ENCODE measurements around the gene TPPP3.
A peak's percentile ranks its signal among the peaks of the same experiment; 100 is the strongest.
"Not testable (repeated sequence)": the region's sequence is repeated elsewhere in the genome, so short reads cannot be mapped to it uniquely, and the experiment has no call there.

TPPP3 gene

DNA sequence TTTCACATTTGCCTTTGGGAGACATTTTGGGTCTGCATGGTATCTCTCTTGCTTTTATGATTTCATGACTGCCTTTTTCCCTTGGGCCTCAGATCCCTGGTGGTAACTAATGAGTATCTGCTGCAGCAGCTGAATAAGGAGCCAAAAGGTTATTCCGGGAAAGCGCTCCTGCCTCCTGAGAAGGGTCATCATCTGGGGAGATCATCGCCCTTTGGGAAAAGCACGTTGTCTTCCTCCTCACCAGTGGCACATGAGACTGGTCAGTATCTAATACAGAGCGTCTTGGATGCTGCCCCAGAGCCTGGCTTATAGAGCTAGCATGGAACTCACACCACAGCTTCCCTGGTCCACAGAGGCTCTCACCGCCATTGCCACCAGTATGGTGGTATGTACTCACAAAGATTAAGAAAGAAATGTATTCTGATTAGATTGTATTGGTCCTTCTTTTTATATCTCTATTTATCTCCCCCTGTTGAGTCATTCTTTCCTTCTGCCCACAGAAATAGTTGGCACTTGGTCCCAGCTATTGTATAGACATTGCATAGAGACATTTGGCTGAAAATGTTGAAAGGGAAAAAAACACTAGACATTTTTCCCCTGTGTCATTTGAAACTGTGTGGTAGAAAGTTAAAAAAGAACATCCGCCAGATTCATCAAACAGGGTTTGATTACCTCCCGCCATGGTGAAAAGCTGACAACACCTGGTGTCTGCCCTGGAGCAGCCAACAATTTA is 8.4 kb downstream of the TPPP3 start:
- DNase-seq = no peak
- no peak for TF ChIP-seq GATA1 (IDR thresholded peaks at IDR 0.05; ENCODE audit: low read depth, low read length)
- no peak for TF ChIP-seq POLR2A (IDR thresholded peaks at IDR 0.05; ENCODE audit: low read length)

DNA sequence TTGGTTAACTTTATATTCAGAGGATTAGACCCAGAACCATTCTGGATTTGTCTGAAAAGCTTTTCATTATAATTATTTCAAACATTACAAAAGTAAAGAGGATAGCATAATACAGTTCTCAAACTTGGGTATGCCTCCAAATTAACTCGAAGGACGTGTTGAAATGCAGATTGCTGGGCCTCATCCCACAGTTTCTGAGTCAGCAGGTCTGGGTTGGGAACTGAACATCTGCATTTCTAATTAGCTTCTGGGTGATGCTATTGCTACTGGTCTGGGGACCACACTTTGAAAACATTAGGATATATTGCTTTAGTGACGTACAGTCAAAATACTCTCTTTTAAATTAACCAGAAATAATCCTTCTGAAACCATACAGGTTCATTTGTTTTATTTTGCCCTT is 10.0 kb downstream of the TPPP3 start:
- TF ChIP-seq GATA1 (IDR thresholded peaks at IDR 0.05; ENCODE audit: low read depth, low read length) (no peak), POLR2A (IDR thresholded peaks at IDR 0.05; ENCODE audit: low read length) (no peak)
- no peak for DNase-seq

DNA sequence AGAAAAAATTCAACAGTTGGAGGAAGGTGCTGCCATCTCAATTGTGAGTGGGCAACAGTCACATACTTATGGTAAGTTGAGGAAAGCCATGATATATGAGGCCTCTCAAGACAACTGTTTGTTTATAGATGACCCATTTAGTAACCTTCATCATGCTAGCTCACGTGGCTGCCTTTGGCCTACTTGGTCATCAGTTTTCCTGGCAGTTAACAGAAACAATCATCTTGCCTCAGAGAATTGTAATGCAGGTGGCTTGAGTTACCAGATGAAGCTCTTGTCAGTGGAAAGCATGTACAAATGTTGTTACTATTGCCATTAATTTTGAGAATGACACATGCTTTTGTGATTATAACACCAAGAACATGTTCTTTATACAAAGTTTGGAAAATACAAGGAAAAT is 14.7 kb downstream of the TPPP3 start:
- DNase-seq = no peak
- TF ChIP-seq POLR2A (IDR thresholded peaks at IDR 0.05; ENCODE audit: low read length) = no peak
- no peak for TF ChIP-seq GATA1 (IDR thresholded peaks at IDR 0.05; ENCODE audit: low read depth, low read length)

DNA sequence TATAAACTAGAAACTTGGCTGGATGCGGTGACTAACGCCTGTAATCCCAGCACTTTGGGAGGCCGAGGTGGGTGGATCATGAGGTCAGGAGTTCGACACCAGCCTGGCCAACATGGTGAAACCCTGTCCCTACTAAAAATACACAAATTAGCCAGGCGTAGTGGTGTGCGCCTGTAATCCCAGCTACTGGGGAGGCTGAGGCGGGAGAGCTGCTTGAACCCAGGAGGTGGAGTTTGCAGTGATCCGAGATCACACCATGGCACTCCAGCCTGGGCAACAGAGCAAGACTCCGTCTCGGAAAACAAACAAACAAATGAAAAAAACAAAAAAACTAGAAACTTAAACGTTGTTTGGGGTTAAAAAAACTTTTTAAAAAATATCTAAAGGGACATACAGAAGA is 17.3 kb downstream of the TPPP3 start:
- DNase-seq = not testable (repeated sequence)

DNA sequence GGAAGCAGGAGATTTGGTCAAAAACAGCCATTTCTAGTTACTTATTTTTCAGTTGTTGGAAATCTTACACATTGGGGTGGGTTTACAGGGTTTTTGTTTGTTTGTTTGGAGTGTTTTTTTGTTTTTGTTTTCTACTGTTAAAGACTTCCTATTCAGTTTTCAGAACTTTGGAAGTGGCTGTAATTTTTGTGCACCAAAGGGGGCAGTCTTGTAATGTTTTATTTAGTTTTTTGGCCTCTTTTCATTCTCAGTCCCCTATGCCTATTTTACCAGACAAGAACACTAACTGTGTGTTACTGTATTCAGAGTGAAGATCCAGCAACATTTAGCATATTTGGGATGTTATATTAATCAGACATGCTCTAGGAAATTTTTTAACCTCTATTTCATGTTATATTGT is 20.6 kb downstream of the TPPP3 start:
- peak; percentile 21 to 31 for DNase-seq
- TF ChIP-seq GATA1 (IDR thresholded peaks at IDR 0.05; ENCODE audit: low read depth, low read length) (no peak), POLR2A (IDR thresholded peaks at IDR 0.05; ENCODE audit: low read length) (no peak)

DNA sequence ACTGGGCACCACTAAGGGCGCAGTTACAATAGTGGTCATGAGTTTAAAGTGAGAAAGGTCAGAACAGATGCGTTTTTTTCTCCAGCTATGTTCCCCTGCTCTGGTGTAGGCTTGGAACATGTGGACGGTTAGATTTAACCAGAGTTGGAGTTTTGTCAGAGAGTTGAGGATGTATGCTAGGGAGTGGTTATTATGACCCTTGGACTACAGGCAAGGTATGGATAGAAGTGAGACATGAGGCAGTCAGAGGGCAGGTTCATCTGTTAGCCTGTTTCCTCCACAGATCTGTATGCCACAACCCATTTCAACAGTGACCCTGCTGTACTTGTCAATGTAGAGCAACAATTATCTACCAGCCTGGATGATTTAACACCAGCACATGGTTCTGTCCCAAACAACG is 22.6 kb downstream of the TPPP3 start:
- DNase-seq = no peak
- TF ChIP-seq GATA1 (IDR thresholded peaks at IDR 0.05; ENCODE audit: low read depth, low read length) (no peak), POLR2A (IDR thresholded peaks at IDR 0.05; ENCODE audit: low read length) (no peak)

DNA sequence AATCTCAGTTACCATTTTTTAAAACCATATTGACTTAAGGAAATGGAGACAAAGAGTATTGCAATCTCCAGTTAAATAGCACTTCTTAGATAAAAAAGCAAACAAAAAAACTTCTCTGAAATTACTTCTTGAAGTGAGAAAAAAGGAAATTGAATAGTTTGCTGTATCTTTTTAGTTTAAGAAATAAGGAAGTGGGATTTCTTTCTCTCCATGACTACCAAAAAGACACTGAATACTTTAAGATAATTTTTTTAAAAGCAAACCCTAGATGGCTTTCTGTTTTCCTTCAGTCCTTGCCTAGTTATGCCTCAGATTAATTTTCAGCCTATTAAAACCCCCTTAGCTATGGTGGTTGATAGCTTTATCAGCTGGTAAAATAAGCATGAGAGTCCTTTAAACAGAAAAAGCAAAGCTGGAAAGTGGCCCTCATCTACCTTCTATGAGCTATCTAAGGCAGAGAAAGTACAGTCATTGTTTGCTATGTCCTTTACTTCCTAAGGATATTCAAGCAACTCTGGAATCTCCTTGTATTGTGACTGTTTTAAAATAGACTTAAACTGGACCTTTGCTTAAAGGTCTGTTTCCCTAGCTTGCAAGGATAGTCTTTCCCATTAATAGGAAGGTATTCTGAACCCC is 28.6 kb downstream of the TPPP3 start:
- DNase-seq = no peak

DNA sequence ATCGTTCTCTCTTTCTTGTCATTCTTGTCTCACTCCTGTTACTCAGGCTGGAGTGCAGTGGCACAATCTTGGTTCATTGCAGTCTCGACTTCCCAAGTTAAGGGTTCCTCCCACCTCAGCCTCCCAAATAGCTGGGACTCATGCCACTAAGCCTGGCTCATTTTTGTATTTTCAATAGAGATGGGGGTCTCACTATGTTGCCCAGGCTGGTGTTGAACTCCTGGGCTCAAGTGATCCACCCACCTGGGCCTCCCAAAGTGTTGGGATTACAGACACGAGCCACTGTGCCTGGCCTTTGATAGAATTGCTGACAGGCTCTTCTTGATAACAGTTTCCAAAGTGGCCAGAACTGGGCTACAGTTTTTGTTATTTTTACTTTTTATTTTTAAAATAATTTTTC is 32.3 kb downstream of the TPPP3 start:
- no peak for TF ChIP-seq POLR2A (IDR thresholded peaks at IDR 0.05; ENCODE audit: low read length)
- no peak for TF ChIP-seq GATA1 (IDR thresholded peaks at IDR 0.05; ENCODE audit: low read depth, low read length)
- no peak for DNase-seq

More for the DNA sequence above, 28.6 kb downstream of the TPPP3 start:
- TF ChIP-seq POLR2A (IDR thresholded peaks at IDR 0.05; ENCODE audit: low read length) (no peak), GATA1 (IDR thresholded peaks at IDR 0.05; ENCODE audit: low read depth, low read length) (no peak)

DNA sequence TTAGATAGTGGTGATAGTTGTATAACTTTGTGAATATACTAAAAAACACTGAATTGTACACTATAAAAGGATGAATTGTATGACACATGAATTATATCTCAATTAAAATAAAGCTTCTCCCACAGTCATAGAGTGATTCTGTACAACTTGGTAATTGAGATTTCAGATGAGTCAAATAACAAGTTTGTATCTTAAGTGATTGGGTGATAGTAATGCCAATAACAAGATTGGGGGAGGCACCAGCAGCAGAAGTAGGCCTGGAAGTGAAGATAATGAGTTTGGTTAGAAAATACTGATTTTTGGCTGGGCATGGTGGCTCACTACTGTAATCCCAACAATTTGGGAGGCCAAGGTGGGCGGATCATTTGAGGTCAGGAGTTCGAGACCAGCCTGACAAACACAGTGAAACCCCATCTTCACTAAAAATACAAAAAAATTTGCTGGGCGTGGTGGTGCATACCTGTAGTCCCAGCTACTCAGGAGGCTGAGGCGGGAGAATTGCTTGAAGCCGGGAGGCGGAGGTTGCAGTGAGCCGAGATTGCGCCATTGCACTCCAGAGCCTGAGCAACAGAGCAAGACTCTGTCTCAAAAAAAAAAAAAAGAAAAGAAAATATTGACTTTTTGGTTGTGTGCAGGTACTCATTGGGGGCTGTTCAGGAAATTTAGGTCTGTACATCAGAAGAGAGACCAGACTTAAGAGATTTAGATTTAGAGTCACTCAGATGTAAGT is 33.6 kb downstream of the TPPP3 start:
- not testable (repeated sequence) for DNase-seq

DNA sequence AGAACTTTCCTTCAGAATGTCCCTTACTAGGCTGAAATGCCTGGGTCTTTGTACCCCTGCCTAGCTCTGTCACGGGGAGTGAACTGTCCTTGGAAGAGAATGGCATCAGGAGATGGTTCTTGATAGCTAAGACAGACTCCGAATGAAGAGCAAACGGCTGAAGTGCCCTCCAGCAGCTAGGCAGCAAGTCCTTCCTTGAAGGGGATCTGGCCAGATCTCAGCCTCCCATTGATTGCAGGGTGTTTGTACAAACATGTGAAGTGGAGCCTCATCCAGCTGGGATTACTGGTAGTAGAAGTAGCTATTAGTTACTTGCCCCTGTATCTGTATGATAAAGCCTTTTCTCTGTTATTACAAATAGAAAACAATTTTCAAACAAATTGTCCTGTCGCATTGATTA is 35.7 kb downstream of the TPPP3 start:
- TF ChIP-seq GATA1 (IDR thresholded peaks at IDR 0.05; ENCODE audit: low read depth, low read length) (no peak), POLR2A (IDR thresholded peaks at IDR 0.05; ENCODE audit: low read length) (no peak)
- no peak for DNase-seq

DNA sequence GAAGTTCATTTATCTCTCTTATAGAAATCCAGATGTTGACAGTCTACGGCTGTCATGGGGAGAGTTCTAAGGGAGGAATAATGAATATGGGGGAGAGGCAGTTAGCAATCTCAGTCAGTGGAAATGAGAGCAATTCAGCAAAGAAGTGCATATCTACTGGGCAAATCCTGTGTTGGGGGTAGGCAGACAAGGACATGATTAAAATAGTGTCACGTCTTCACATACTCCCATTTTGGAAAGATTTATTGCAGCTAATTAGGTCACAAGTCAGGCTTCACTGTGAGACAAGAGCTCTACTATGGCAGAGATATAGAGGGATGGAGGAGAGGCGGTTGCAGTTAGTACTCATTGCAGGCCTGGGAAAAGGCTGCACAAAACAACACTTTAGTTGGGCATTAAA is 36.9 kb downstream of the TPPP3 start:
- DNase-seq = no peak
- no peak for TF ChIP-seq POLR2A (IDR thresholded peaks at IDR 0.05; ENCODE audit: low read length)
- TF ChIP-seq GATA1 (IDR thresholded peaks at IDR 0.05; ENCODE audit: low read depth, low read length) = no peak

DNA sequence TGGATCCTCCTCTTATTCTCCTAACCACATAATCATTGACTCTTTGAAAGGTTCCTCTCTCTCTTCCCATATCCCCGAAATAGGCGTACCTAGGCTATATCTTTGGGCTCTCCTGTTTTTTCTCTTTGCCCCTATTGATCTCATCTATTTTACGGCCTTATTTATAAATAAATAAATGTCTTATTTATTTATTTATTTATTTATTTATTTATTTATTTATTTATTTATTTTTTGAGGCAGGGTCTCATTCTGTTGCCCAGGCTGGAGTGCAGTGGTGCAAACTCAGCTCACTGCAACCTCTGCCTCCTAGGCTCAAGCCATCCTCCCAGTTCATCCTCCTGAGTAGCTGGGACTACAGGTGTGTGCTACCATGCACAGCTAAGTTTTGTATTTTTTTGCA is 40.8 kb downstream of the TPPP3 start:
- DNase-seq = not testable (repeated sequence)

DNA sequence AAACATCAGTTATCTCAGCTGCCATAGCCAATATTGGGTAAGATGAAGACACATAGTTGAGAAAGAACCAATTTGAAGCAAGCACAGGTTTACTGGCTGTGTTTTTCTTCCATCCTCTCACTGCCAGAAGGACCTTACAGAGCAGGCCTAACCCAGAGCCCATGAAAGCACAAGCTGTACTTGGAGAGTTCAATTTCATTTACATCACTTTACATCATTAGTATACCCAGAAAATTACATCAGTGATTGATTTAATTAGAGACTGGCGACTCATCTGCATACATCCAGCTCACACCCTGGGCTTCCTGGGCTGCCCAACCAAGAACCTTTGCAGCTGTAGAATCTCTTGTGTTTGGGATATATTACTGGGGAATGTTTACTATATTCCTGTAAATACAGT is 43.0 kb downstream of the TPPP3 start:
- TF ChIP-seq GATA1 (IDR thresholded peaks at IDR 0.05; ENCODE audit: low read depth, low read length) (no peak), POLR2A (IDR thresholded peaks at IDR 0.05; ENCODE audit: low read length) (no peak)
- no peak for DNase-seq

DNA sequence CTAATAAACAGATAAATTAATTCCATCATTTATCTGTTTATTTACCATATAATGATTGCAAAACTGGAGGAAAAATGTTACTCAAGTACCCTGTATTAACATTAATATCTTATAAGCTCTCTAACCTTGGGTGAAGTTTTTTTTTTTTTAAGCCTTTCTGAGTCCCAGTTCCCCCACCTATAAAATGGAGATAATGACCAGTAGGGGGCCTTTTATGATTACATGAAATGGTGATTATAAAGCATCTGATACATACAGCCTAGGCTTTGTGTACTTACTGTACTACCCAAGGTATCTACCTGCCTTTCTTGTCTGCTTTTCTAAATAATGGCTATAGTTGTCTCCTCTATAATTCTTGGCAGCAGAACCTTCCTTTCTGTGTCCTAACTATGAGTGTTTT is 44.1 kb downstream of the TPPP3 start:
- TF ChIP-seq POLR2A (IDR thresholded peaks at IDR 0.05; ENCODE audit: low read length) = no peak
- TF ChIP-seq GATA1 (IDR thresholded peaks at IDR 0.05; ENCODE audit: low read depth, low read length) = no peak
- DNase-seq = peak; percentile 23 to 36

DNA sequence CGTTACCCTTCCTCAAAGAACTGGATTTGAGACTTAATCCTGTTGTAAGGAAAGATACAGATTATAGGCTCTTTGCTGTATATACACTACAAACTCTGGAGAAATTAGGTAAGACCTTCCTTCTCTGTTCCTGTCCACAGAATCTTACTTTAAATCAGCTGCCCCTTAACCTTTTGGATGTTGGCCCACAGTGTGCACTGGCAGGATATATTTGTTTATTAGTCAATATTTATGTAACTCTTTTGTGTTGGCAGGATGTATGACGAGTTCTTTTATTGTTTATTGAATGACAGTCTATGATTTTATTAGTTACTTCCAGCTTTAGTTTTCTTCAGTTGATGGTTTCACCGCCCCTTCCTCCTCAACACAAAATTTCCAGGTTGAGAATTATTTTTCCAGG is 47.0 kb downstream of the TPPP3 start:
- TF ChIP-seq GATA1 (IDR thresholded peaks at IDR 0.05; ENCODE audit: low read depth, low read length) (no peak), POLR2A (IDR thresholded peaks at IDR 0.05; ENCODE audit: low read length) (no peak)
- no peak for DNase-seq
